H1 (cell line): ENCODE data around the gene CLEC12A. TPM values are rescaled to one million over a fixed set of nuclear protein-coding genes. Genes with fewer than 3 reads are reported as not detected.

Experiments
- ATF3 ChIP-seq: IDR thresholded peaks from 2 replicates; pipeline ENCODE4 v1.6.1; 2011; ENCODE audit warnings: low read depth, mild to moderate bottlenecking, low read length; ENCODE audit not compliant: insufficient read depth
- CHD7 ChIP-seq: fragments of 300-600 bp; sonication (generic); IDR thresholded peaks from 2 replicates; pipeline ENCODE4 v1.7.1; 2012; ENCODE audit warnings: low read length, moderate library complexity, mild to moderate bottlenecking, inconsistent platforms; ENCODE audit not compliant: insufficient replicate concordance
- SUZ12 ChIP-seq: fragments of 200-600 bp; sonication (generic); IDR thresholded peaks from 2 replicates; pipeline ENCODE4 v1.6.1; 2012; ENCODE audit warnings: mild to moderate bottlenecking, inconsistent platforms, low read length, moderate library complexity, mixed read lengths
- TAF1 ChIP-seq: IDR thresholded peaks from 2 replicates; pipeline ENCODE4 v1.6.1; 2011; ENCODE audit warnings: mild to moderate bottlenecking, low read depth, low read length
- polyA plus RNA-seq, 7 experiments: library from polyadenylated mRNA; depleted of rRNA in 3 of 7; stranded (reverse) in 5 of 7; unstranded in 2 of 7; fragments of >200 nt in 5 of 7; fragments of 200-250 nt in 2 of 7; gene quantifications; 1 replicate in 5 of 7; 2 replicates in 1 of 7; 4 replicates in 1 of 7; pipeline versions ENCODE4 v1.2.1 to v1.2.3, GENCODE V29; 2011 to 2013; ENCODE audit warnings: missing spikeins in 2 of 7, mixed read lengths in 2 of 7
- total RNA-seq: library from RNA; stranded (reverse); fragmentation: NEBNext Ultra II Directional; extraction: Animal tissue kit (Norgen Biotek cat#: 25700); gene quantifications from 2 replicates; pipeline ENCODE4 v1.2.1, GENCODE V29; 2021

Gene CLEC12A
- total and polyA plus RNA-seq, 2 of the 8 experiments (the other 6 are each of a cell fraction or from before 2014, with no cell fraction given) = not detected

- TF ChIP-seq CHD7 = no peak
- no peak for TF ChIP-seq TAF1
- TF ChIP-seq ATF3 = no peak
- no peak for TF ChIP-seq SUZ12
Measured at GRCh38 chr12:9944391-9944790, 26.8 kb upstream of the CLEC12A start (continued).
